GM19397 (cell line): ENCODE measurements around the gene SPCS2.
"Not testable (repeated sequence)": the region's sequence is repeated elsewhere in the genome, so short reads cannot be mapped to it uniquely, and the experiment has no call there.

Source experiments
- ATAC-seq: cut with Tn5 transposase; IDR thresholded peaks from one replicate; pipeline ENCODE4 v1.9.1; 2021; ENCODE audit warnings: mild to moderate bottlenecking, moderate library complexity; ENCODE audit not compliant: unreplicated experiment

SPCS2 gene

GRCh38 chr11:74992852-74993251 is 43.8 kb downstream of the SPCS2 start:
- peak; percentile 41 for ATAC-seq

- no peak for ATAC-seq
Measured at GRCh38 chr11:75000975-75001354, 51.9 kb downstream of the SPCS2 start.

- ATAC-seq: no peak
Measured at GRCh38 chr11:75001686-75002085, 52.6 kb downstream of the SPCS2 start.

GRCh38 chr11:75002516-75002915 is 53.5 kb downstream of the SPCS2 start:
- no peak for ATAC-seq

GRCh38 chr11:75004215-75004614 is 55.1 kb downstream of the SPCS2 start:
- ATAC-seq: no peak

- ATAC-seq: no peak
Measured at GRCh38 chr11:75011357-75011756, 62.3 kb downstream of the SPCS2 start.

GRCh38 chr11:75011872-75012271 is 62.8 kb downstream of the SPCS2 start:
- no peak for ATAC-seq

GRCh38 chr11:75013051-75013450 is 64.0 kb downstream of the SPCS2 start:
- no peak for ATAC-seq

GRCh38 chr11:75014129-75014528 is 65.1 kb downstream of the SPCS2 start:
- no peak for ATAC-seq

- ATAC-seq: not testable (repeated sequence)
Measured at GRCh38 chr11:75019200-75019599, 70.1 kb downstream of the SPCS2 start.

GRCh38 chr11:75020328-75020727 is 71.3 kb downstream of the SPCS2 start:
- not testable (repeated sequence) for ATAC-seq

GRCh38 chr11:75022296-75022695 is 73.2 kb downstream of the SPCS2 start:
- peak; percentile 52 for ATAC-seq

- peak; percentile 57 for ATAC-seq
Measured at GRCh38 chr11:75022759-75023396, 73.8 kb downstream of the SPCS2 start.

GRCh38 chr11:75023446-75024067 is 74.5 kb downstream of the SPCS2 start:
- no peak for ATAC-seq

- ATAC-seq: no peak
Measured at GRCh38 chr11:75024068-75024449, 75.0 kb downstream of the SPCS2 start.

- no peak for ATAC-seq
Measured at GRCh38 chr11:75024764-75025211, 75.7 kb downstream of the SPCS2 start.

GRCh38 chr11:75025561-75025960 is 76.5 kb downstream of the SPCS2 start:
- ATAC-seq: no peak

GRCh38 chr11:75028321-75028720 is 79.3 kb downstream of the SPCS2 start:
- no peak for ATAC-seq
